K562 (cell line): ENCODE data around the gene FSCN2. TPM values are rescaled to one million over a fixed set of nuclear protein-coding genes. Genes with fewer than 3 reads are reported as not detected.
A peak's percentile ranks its signal among the peaks of the same experiment; 100 is the strongest.

Source experiments
- ATAC-seq: fragments of 200-7000 bp; cut with Tn5 transposase; 3 replicates; pipeline ENCODE4 v1.9.1; 2020; ENCODE audit warnings: moderate library complexity
- BruUV-seq: library from RNA; stranded (reverse); fragments of 400-500 nt; replicated peaks from 2 replicates; lab custom pipeline; 2021; lab: Mats Ljungman, UMichigan
- CTCF ChIA-PET: fragments of 300-600 bp; formaldehyde crosslinking; extraction: SDS; loops from one replicate; lab custom pipeline; 2021; ENCODE audit warnings: low intra/inter-chr PET ratio; lab: Yijun Ruan, JAX
- POLR2A ChIA-PET: fragments of 300-600, 350-650 bp; sonication (Branson Sonifier 250); formaldehyde crosslinking; extraction: SDS; loops from one replicate; lab custom pipeline; 2021; ENCODE audit warnings: antibody characterized with exemption, inconsistent platforms; lab: Yijun Ruan, JAX
- DNase-seq, 4 experiments: peaks; one replicate each; pipeline versions ENCODE4 v3.0.0 to v3.0.0-alpha.2; 2011 to 2018; ENCODE audit warnings: low spot score in 3 of 4, mixed read lengths in 3 of 4; ENCODE audit errors: extremely low read depth in 1 of 4
- FAIRE-seq: peaks from 2 replicates; lab custom pipeline; 2011; peaks lifted over from hg19 to GRCh38; lab: Jason Lieb, UNC
- H2AFZ ChIP-seq: 2 replicates; pipeline ENCODE4 v1.6.0; 2011; ENCODE audit warnings: low read depth, low read length, control low read depth, inconsistent platforms
- H3K27ac ChIP-seq: fragments of 200-600 bp; 3 replicates; pipeline ENCODE4 v1.8.0; 2011; ENCODE audit warnings: low read depth, mild to moderate bottlenecking, control low read depth, inconsistent platforms, low read length, moderate library complexity, mixed read lengths; ENCODE audit errors: extremely low read depth
- H3K27me3 ChIP-seq, 2 experiments: fragments of 300-600 bp in 1 of 2; 2 replicates in 1 of 2; 3 replicates in 1 of 2; pipeline versions ENCODE4 v1.6.0 to v1.8.0; 2011; ENCODE audit warnings: inconsistent platforms in 2 of 2, low read length in 2 of 2, mild to moderate bottlenecking in 1 of 2, mixed read lengths in 1 of 2, moderate library complexity in 1 of 2; ENCODE audit not compliant: control insufficient read depth in 2 of 2, insufficient read depth in 2 of 2
- H3K36me3 ChIP-seq: fragments of 300-600 bp; 3 replicates; pipeline ENCODE4 v1.8.0; 2011; ENCODE audit warnings: mild to moderate bottlenecking, low read length, inconsistent platforms; ENCODE audit not compliant: control insufficient read depth, insufficient read depth
- H3K4me1 ChIP-seq, 2 experiments: fragments of 200-600 bp in 1 of 2; replicated peaks in 1 of 2; 2 replicates in 1 of 2; 3 replicates in 1 of 2; pipeline versions ENCODE4 v1.5.1 to v1.8.0; 2011; ENCODE audit warnings: inconsistent platforms in 2 of 2, low read length in 2 of 2, mild to moderate bottlenecking in 1 of 2, mixed read lengths in 1 of 2, moderate library complexity in 1 of 2; ENCODE audit not compliant: control insufficient read depth in 2 of 2, insufficient read depth in 2 of 2
- H3K4me2 ChIP-seq: 2 replicates; pipeline ENCODE4 v1.6.1; 2011; ENCODE audit warnings: low read length, control low read depth, inconsistent platforms, mixed read lengths; ENCODE audit not compliant: insufficient read depth
- H3K4me3 ChIP-seq: fragments of 200-600 bp; sonication (generic), shearing (Covaris generic); 2 replicates; pipeline ENCODE4 v1.5.1; 2016; ENCODE audit warnings: control low read depth, inconsistent platforms
- H3K79me2 ChIP-seq: fragments of 200-600 bp; 3 replicates; pipeline ENCODE4 v1.8.0; 2011; ENCODE audit warnings: low read length, inconsistent platforms; ENCODE audit not compliant: control insufficient read depth, insufficient read depth
- H3K9ac ChIP-seq, 2 experiments: 2 replicates each; pipeline versions ENCODE4 v1.6.0 to v1.6.1; 2011; ENCODE audit warnings: low read depth in 2 of 2, low read length in 2 of 2, control low read depth in 1 of 2, inconsistent platforms in 1 of 2, mild to moderate bottlenecking in 1 of 2, mixed read lengths in 1 of 2; ENCODE audit not compliant: insufficient read depth in 1 of 2
- H3K9me1 ChIP-seq: one replicate; pipeline ENCODE4 v1.6.0; 2011; ENCODE audit warnings: inconsistent platforms, mild to moderate bottlenecking, low read length, moderate library complexity; ENCODE audit not compliant: control insufficient read depth, insufficient read depth
- H3K9me3 ChIP-seq: replicated peaks from 2 replicates; pipeline ENCODE4 v1.5.1; 2011; ENCODE audit warnings: low read depth, low read length, inconsistent platforms; ENCODE audit not compliant: control insufficient read depth, insufficient read depth
- H4K20me1 ChIP-seq: replicated peaks from 2 replicates; pipeline ENCODE4 v1.6.1; 2011; ENCODE audit warnings: low read length, inconsistent platforms, mixed read lengths; ENCODE audit not compliant: control insufficient read depth, insufficient read depth
- CAMTA2 ChIP-seq: fragments of 250-450 bp; sonication (Bioruptor Pico); conservative IDR thresholded peaks from 2 replicates; pipeline ENCODE4 v1.5.1; 2022
- ETV1 ChIP-seq: fragments of 450-650 bp; conservative IDR thresholded peaks from 2 replicates; pipeline ENCODE4 v1.6.1; 2016; ENCODE audit warnings: missing genetic modification characterization, control low read depth, low read depth, missing compliant biosample characterization
- FOXJ2 ChIP-seq: fragments of 200-800 bp; sonication (Bioruptor generic); IDR thresholded peaks from 2 replicates; pipeline ENCODE4 v1.6.1; 2016; ENCODE audit warnings: missing genetic modification characterization, missing compliant biosample characterization
- GMEB1 ChIP-seq: fragments of 250-450 bp; sonication (Bioruptor Pico); IDR thresholded peaks from 2 replicates; pipeline ENCODE4 v1.4.0; 2020; ENCODE audit warnings: mild to moderate bottlenecking
- NFE2 ChIP-seq: IDR thresholded peaks from 2 replicates; pipeline ENCODE4 v1.6.1; 2014; ENCODE audit warnings: antibody characterized with exemption, low read depth
- NR0B1 ChIP-seq: fragments of 450-650 bp; IDR thresholded peaks from one replicate; pipeline ENCODE4 v1.6.1; 2018; ENCODE audit warnings: mild to moderate bottlenecking, moderate library complexity; ENCODE audit not compliant: partially characterized antibody
- TAL1 ChIP-seq: fragments of 450-650 bp; IDR thresholded peaks from 2 replicates; pipeline ENCODE4 v1.6.1; 2016; ENCODE audit warnings: mild to moderate bottlenecking
- USF2 ChIP-seq: sonication (generic); formaldehyde crosslinking; IDR thresholded peaks from 2 replicates; pipeline ENCODE4 v1.5.0; 2020; ENCODE audit warnings: missing genetic modification reagents
- VEZF1 ChIP-seq: fragments of 200-800 bp; sonication (Bioruptor generic); IDR thresholded peaks from 2 replicates; pipeline ENCODE4 v1.6.1; 2017; ENCODE audit warnings: missing genetic modification characterization, missing compliant biosample characterization
- ZNF592 ChIP-seq: fragments of 450-650 bp; IDR thresholded peaks from 2 replicates; pipeline ENCODE4 v1.6.1; 2017; ENCODE audit warnings: antibody characterized with exemption, mild to moderate bottlenecking
- ZNF668 ChIP-seq: fragments of 250-450 bp; sonication (Bioruptor Pico); IDR thresholded peaks from 2 replicates; pipeline ENCODE4 v1.8.0; 2022; ENCODE audit warnings: mild to moderate bottlenecking, inconsistent platforms
- WGBS: fragments of 100-300 bp; shearing (Covaris generic); methylation state at CpG from one replicate; pipeline ENCODE4 v1.1.6; 2016; ENCODE audit warnings: low coverage, mixed read lengths; ENCODE audit not compliant: insufficient coverage; ENCODE audit errors: missing lambda C conversion rate; 5-methylcytosine and 5-hydroxymethylcytosine counted together
- in situ Hi-C: fragments of 300-500 bp; cut with MboI; formaldehyde crosslinking; loops from 4 replicates; pipeline ENCODE4 v1.15.0; 2018; ENCODE audit warnings: inconsistent platforms, mixed read lengths
- intact Hi-C: fragments of 100-400 bp; cut with micrococcal nuclease; formaldehyde crosslinking; loops from 2 replicates; pipeline ENCODE4 v1.14.2; 2022
- polyA plus RNA-seq, 8 experiments: library from polyadenylated mRNA; depleted of rRNA in 4 of 8; stranded (reverse) in 5 of 8; unstranded in 3 of 8; fragments of >200 nt; fragmentation: Nextera tagmentation in 2 of 8; fragmentation: Illumina TruSeq in 1 of 8; extraction: Ambion mirVana in 2 of 8; extraction: Trizol in 1 of 8; gene quantifications; 2 replicates each; pipeline versions ENCODE4 v1.2.1 to v1.2.3, GENCODE V29; 2011 to 2014; ENCODE audit warnings: inconsistent platforms in 1 of 8, missing spikeins in 1 of 8
- total RNA-seq, 7 experiments: library from RNA; depleted of rRNA in 6 of 7; stranded (reverse); fragments of >200 nt in 6 of 7; fragmentation: Illumina TruSeq in 2 of 7; extraction: Trizol in 2 of 7; gene quantifications; 2 replicates each; pipeline versions ENCODE4 v1.2.1 to v1.2.3, GENCODE V29; 2011 to 2021; ENCODE audit warnings: low replicate concordance in 1 of 7

The FSCN2 gene
- total and polyA plus RNA-seq, 9 of the 15 experiments (the other 6 are each of a cell fraction or from before 2014, with no cell fraction given): 0.08 TPM; not detected in 8

- in situ Hi-C loops (no loop called here), intact Hi-C loops (no loop called here)
- FAIRE-seq (no peak), DNase-seq (peak in 2 of 4 experiments; percentile 29 to 47), ATAC-seq (no peak)
- Histone ChIP-seq H3K36me3 (peaks cover 35% of the 10 kb centered on the region), H3K4me1 (peaks cover 35 to 78% of the 10 kb centered on the region in 2 experiments), H3K27ac (peak overlapping the region; percentile 96), H3K9ac (peak overlapping the region; percentile 98), H3K9me1 (peaks cover 9% of the 10 kb centered on the region), H3K4me2 (peak overlapping the region; percentile 72), H3K9me3 (0 out of 2 replicates have a peak, but pooled peaks cover 1% of the 10 kb centered on the region), H3K27me3 (no peaks in the 10 kb centered on the region), H4K20me1 (peaks cover 33% of the 10 kb centered on the region), H3K4me3 (peak overlapping the region; percentile 58), H3K79me2 (peaks cover 37% of the 10 kb centered on the region), H2AFZ (peak overlapping the region; percentile 58; the same call in 1 of the 2 replicates)
- no TSS peak for BruUV-seq
- WGBS: 66% methylated on average over 48 of the region's 64 CpGs
- POLR2A ChIA-PET: interaction anchor here (0.6 to 6.4 kb wide), 7 partner anchors 15 to 690 kb away, joined by 3 to 132 read pairs (median 3); no protein-coding TSS in a partner anchor
- CTCF ChIA-PET: no interaction called here
- no peak for TF ChIP-seq ETV1 (tag)
- TF ChIP-seq GMEB1: no peak
- TF ChIP-seq ZNF592: no peak
- TF ChIP-seq TAL1: no peak
- TF ChIP-seq NFE2: no peak
- no peak for TF ChIP-seq ZNF668 (CRISPR knock-in tag)
- no peak for TF ChIP-seq USF2 (CRISPR knock-in tag)
- no peak for TF ChIP-seq FOXJ2 (tag)
- no peak for TF ChIP-seq VEZF1
- TF ChIP-seq NR0B1: no peak
- no peak for TF ChIP-seq CAMTA2
Observed at GRCh38 chr17:81513753-81514488, 14.3 kb upstream of the FSCN2 start.
